CD4-positive, alpha-beta T cell treated with Interferon alpha-2 for 1 hour (primary cell): Measurements from ENCODE around the gene USP10.
"Not testable (repeated sequence)": the region's sequence is repeated elsewhere in the genome, so short reads cannot be mapped to it uniquely, and the experiment has no call there.

Experiments
- DNase-seq, 2 donors: peaks; one replicate each; pipeline ENCODE4 v3.0.0-alpha.2; 2020 to 2022

USP10 gene

GRCh38 chr16:84729716-84730320 lies 30.0 kb downstream of the USP10 start:
- no peak for DNase-seq

- peak; percentile 36 for DNase-seq
Observed at GRCh38 chr16:84730406-84731106, 30.8 kb downstream of the USP10 start.

GRCh38 chr16:84732332-84732673 lies 32.5 kb downstream of the USP10 start:
- not testable (repeated sequence) for DNase-seq

GRCh38 chr16:84732674-84733352 lies 33.0 kb downstream of the USP10 start:
- no peak for DNase-seq

GRCh38 chr16:84735849-84736586 lies 36.2 kb downstream of the USP10 start:
- peak; percentile 27 to 62 for DNase-seq

- no peak for DNase-seq
Observed at GRCh38 chr16:84737192-84738011, 37.6 kb downstream of the USP10 start.

- DNase-seq: peak; percentile 74 to 82
Observed at GRCh38 chr16:84738255-84739038, 38.6 kb downstream of the USP10 start.

- peak in 1 of 2 donors; percentile 23 for DNase-seq
Observed at GRCh38 chr16:84739349-84740124, 39.7 kb downstream of the USP10 start.

- DNase-seq: no peak
Observed at GRCh38 chr16:84740596-84741116, 40.9 kb downstream of the USP10 start.

GRCh38 chr16:84741340-84741830 lies 41.6 kb downstream of the USP10 start:
- no peak for DNase-seq

GRCh38 chr16:84742641-84743092 lies 42.9 kb downstream of the USP10 start:
- no peak for DNase-seq

GRCh38 chr16:84746231-84746630 lies 46.4 kb downstream of the USP10 start:
- DNase-seq: no peak

- DNase-seq: no peak
Observed at GRCh38 chr16:84746875-84747274, 47.1 kb downstream of the USP10 start.

GRCh38 chr16:84748247-84748646 lies 48.4 kb downstream of the USP10 start:
- not testable (repeated sequence) for DNase-seq

GRCh38 chr16:84749072-84749471 lies 49.3 kb downstream of the USP10 start:
- DNase-seq: no peak

GRCh38 chr16:84749815-84750214 lies 50.0 kb downstream of the USP10 start:
- no peak for DNase-seq

- DNase-seq: no peak
Observed at GRCh38 chr16:84750575-84750974, 50.8 kb downstream of the USP10 start.

GRCh38 chr16:84751241-84751640 lies 51.4 kb downstream of the USP10 start:
- peak in 1 of 2 donors; percentile 41 for DNase-seq

GRCh38 chr16:84751947-84752346 lies 52.1 kb downstream of the USP10 start:
- DNase-seq: peak in 1 of 2 donors; percentile 30

- DNase-seq: no peak
Observed at GRCh38 chr16:84752600-84752999, 52.8 kb downstream of the USP10 start.
